PC-3 (cell line): ENCODE measurements around the gene MACROD2. TPM values are rescaled to one million over a fixed set of nuclear protein-coding genes. Genes with fewer than 3 reads are reported as not detected.

ENCODE experiments used
- ATAC-seq: fragments of 200-7000 bp; cut with Tn5 transposase; 2 replicates; pipeline ENCODE4 v1.9.1; 2020; ENCODE audit warnings: mild to moderate bottlenecking, moderate library complexity
- BruUV-seq: library from RNA; stranded (reverse); fragments of 400-500 nt; replicated peaks from 2 replicates; lab custom pipeline; 2021; lab: Mats Ljungman, UMichigan
- CTCF ChIA-PET: fragments of 300-600 bp; sonication (Branson Sonifier 250); formaldehyde crosslinking; loops from one replicate; lab custom pipeline; 2022; ENCODE audit warnings: antibody characterized with exemption; lab: Charles Lee
- POLR2A ChIA-PET: fragments of 300-600 bp; sonication (Branson Sonifier 250); formaldehyde crosslinking; loops from one replicate; lab custom pipeline; 2022; ENCODE audit warnings: antibody characterized with exemption; ENCODE audit not compliant: unreplicated experiment; lab: Charles Lee
- DNase-seq: peaks from one replicate; pipeline ENCODE4 v3.0.0-alpha.2; 2015
- H2AFZ ChIP-seq: fragments of 300-600 bp; sonication (generic); 2 replicates; pipeline ENCODE4 v1.6.0; 2016; ENCODE audit warnings: antibody characterized with exemption, low read length
- H3F3A ChIP-seq: fragments of 300-600 bp; sonication (generic); one replicate; pipeline ENCODE4 v1.6.0; 2017; ENCODE audit warnings: antibody characterized with exemption, low read length, control low read depth, mild to moderate bottlenecking; ENCODE audit not compliant: unreplicated experiment
- H3K27ac ChIP-seq: fragments of 300-600 bp; sonication (generic); 2 replicates; pipeline ENCODE4 v1.5.1; 2016; ENCODE audit warnings: mild to moderate bottlenecking, low read length
- H3K27me3 ChIP-seq: fragments of 300-600 bp; sonication (generic); 2 replicates; pipeline ENCODE4 v1.6.1; 2016; ENCODE audit warnings: low read length, mixed read lengths
- H3K36me3 ChIP-seq: fragments of 300-600 bp; sonication (generic); 2 replicates; pipeline ENCODE4 v1.6.1; 2016; ENCODE audit warnings: low read depth, mixed run types, low read length, mixed read lengths
- H3K4me1 ChIP-seq: fragments of 300-600 bp; sonication (generic); 2 replicates; pipeline ENCODE4 v1.5.1; 2016; ENCODE audit warnings: low read length; ENCODE audit not compliant: insufficient read depth
- H3K4me2 ChIP-seq: fragments of 300-600 bp; sonication (generic); 2 replicates; pipeline ENCODE4 v1.6.0; 2016; ENCODE audit warnings: low read length
- H3K4me3 ChIP-seq: fragments of 300-600 bp; sonication (generic); 2 replicates; pipeline ENCODE4 v1.5.1; 2016; ENCODE audit warnings: mild to moderate bottlenecking, low read length, mixed read lengths
- H3K79me2 ChIP-seq: fragments of 300-600 bp; sonication (generic); 2 replicates; pipeline ENCODE4 v1.6.1; 2017; ENCODE audit warnings: low read length, mixed read lengths
- H3K9ac ChIP-seq: fragments of 300-600 bp; sonication (generic); 2 replicates; pipeline ENCODE4 v1.6.0; 2016; ENCODE audit warnings: mild to moderate bottlenecking, low read length
- H3K9me2 ChIP-seq: fragments of 300-600 bp; sonication (generic); replicated peaks from 2 replicates; pipeline ENCODE4 v1.6.1; 2016; ENCODE audit warnings: mixed run types, low read length, mixed read lengths
- H3K9me3 ChIP-seq: fragments of 300-600 bp; sonication (generic); 2 replicates; pipeline ENCODE4 v1.6.1; 2016; ENCODE audit warnings: low read length, mixed read lengths
- H4K20me1 ChIP-seq: fragments of 300-600 bp; sonication (generic); 2 replicates; pipeline ENCODE4 v1.6.1; 2016; ENCODE audit warnings: low read length, mixed read lengths
- CTCF ChIP-seq: fragments of 300-600 bp; sonication (generic); conservative IDR thresholded peaks from 2 replicates; pipeline ENCODE4 v1.5.1; 2017; ENCODE audit warnings: antibody characterized with exemption, low read depth, mild to moderate bottlenecking, low read length
- EZH2 ChIP-seq: fragments of 300-600 bp; sonication (generic); IDR thresholded peaks from one replicate; pipeline ENCODE4 v1.6.1; 2017; ENCODE audit warnings: antibody characterized with exemption, mild to moderate bottlenecking, low read length; ENCODE audit not compliant: unreplicated experiment
- EZH2phosphoT487 ChIP-seq: fragments of 300-600 bp; sonication (generic); IDR thresholded peaks from 2 replicates; pipeline ENCODE4 v1.6.1; 2018; ENCODE audit warnings: mild to moderate bottlenecking, antibody characterized with exemption, low read length, borderline replicate concordance
- intact Hi-C: fragments of 100-400 bp; cut with micrococcal nuclease; formaldehyde crosslinking; loops from 2 replicates; pipeline ENCODE4 v1.9.0; 2023
- total RNA-seq: library from RNA; depleted of rRNA; stranded (reverse); fragments of >200 nt; gene quantifications from 2 replicates; pipeline ENCODE4 v1.2.3, GENCODE V29; 2014

MACROD2 gene
- total RNA-seq, 1 experiment from 2014 or later, result 3.1 TPM

GRCh38 chr20:15613530-15613929 is 1618.2 kb downstream of the MACROD2 start:
- no peaks in the 10 kb centered on the region for H3K36me3 ChIP-seq
- no peak overlapping the region for H3K4me3 ChIP-seq
- no peak overlapping the region for H3K9ac ChIP-seq
- H3K9me3 ChIP-seq, result no peaks in the 10 kb centered on the region
- H3K4me1 ChIP-seq, result no peaks in the 10 kb centered on the region
- no TSS peak for BruUV-seq
- no peak overlapping the region for H2AFZ ChIP-seq
- intact Hi-C loops, result no loop called here
- H3K9me2 ChIP-seq, result no peaks in the 10 kb centered on the region
- no peaks in the 10 kb centered on the region for H3K27me3 ChIP-seq
- no peaks in the 10 kb centered on the region for H4K20me1 ChIP-seq
- H3K4me2 ChIP-seq, result no peak overlapping the region
- DNase-seq (no peak), ATAC-seq (no peak)
- POLR2A ChIA-PET, result no interaction called here
- TF ChIP-seq EZH2 (no peak), EZH2phosphoT487 (no peak), CTCF (no peak)
- no peaks in the 10 kb centered on the region for H3K79me2 ChIP-seq
- H3K27ac ChIP-seq, result no peak overlapping the region
- no peaks in the 10 kb centered on the region for H3F3A ChIP-seq
- CTCF ChIA-PET, result no interaction called here

GRCh38 chr20:15616626-15617025 is 1621.3 kb downstream of the MACROD2 start:
- Histone ChIP-seq H3K27ac (no peak overlapping the region), H3K4me1 (no peaks in the 10 kb centered on the region), H2AFZ (no peak overlapping the region), H3K36me3 (no peaks in the 10 kb centered on the region), H3K4me3 (no peak overlapping the region), H4K20me1 (no peaks in the 10 kb centered on the region), H3K9me2 (no peaks in the 10 kb centered on the region), H3K9ac (no peak overlapping the region), H3K9me3 (no peaks in the 10 kb centered on the region), H3K4me2 (no peak overlapping the region), H3K27me3 (no peaks in the 10 kb centered on the region), H3K79me2 (no peaks in the 10 kb centered on the region), H3F3A (no peaks in the 10 kb centered on the region)
- no peak for TF ChIP-seq CTCF
- TF ChIP-seq EZH2phosphoT487, result no peak
- TF ChIP-seq EZH2, result no peak
- ChIA-PET POLR2A (no interaction called here), CTCF (no interaction called here)
- ATAC-seq (no peak), DNase-seq (peak; percentile 15)
- intact Hi-C loops, result no loop called here
- BruUV-seq, result no TSS peak

- BruUV-seq, result no TSS peak
- DNase-seq, result no peak
- intact Hi-C loops, result no loop called here
These were observed 1622.8 kb downstream of the MACROD2 start for GRCh38 chr20:15618110-15618509.

More at GRCh38 chr20:15618110-15618509, 1622.8 kb downstream of the MACROD2 start:
- Histone ChIP-seq H3K9me2 (no peaks in the 10 kb centered on the region), H3K36me3 (no peaks in the 10 kb centered on the region), H3K4me1 (no peaks in the 10 kb centered on the region), H3K9ac (no peak overlapping the region), H3K27ac (no peak overlapping the region), H3K4me3 (no peak overlapping the region), H4K20me1 (no peaks in the 10 kb centered on the region), H3K9me3 (no peaks in the 10 kb centered on the region), H3F3A (no peaks in the 10 kb centered on the region), H3K4me2 (no peak overlapping the region), H3K27me3 (no peaks in the 10 kb centered on the region), H2AFZ (no peak overlapping the region), H3K79me2 (no peaks in the 10 kb centered on the region)
- TF ChIP-seq CTCF, result no peak
- TF ChIP-seq EZH2phosphoT487, result no peak
- no peak for TF ChIP-seq EZH2
- ChIA-PET POLR2A (no interaction called here), CTCF (interaction anchor here (0.7 kb wide), 1 partner anchor 8 kb away, joined by 3 read pairs; no protein-coding TSS in a partner anchor)
- ATAC-seq, result no peak
